ENCODE measurements around the gene ARL8B.
"Not testable (repeated sequence)": the region's sequence is repeated elsewhere in the genome, so short reads cannot be mapped to it uniquely, and the experiment has no call there.

Gene ARL8B

GRCh38 chr3:5095886-5096285, 26.2 kb upstream of the ARL8B start:
- ChIA-PET CTCF (no interaction called here), POLR2A (ENCODE audit: low non-redundant PET) (no interaction called here)
- DNase-seq (ENCODE audit: low spot score), result no peak
- TF ChIP-seq CTCF (conservative IDR thresholded peaks at IDR 0.05; ENCODE audit: low read depth), result no peak
- no peak overlapping the region for H3K27ac ChIP-seq

GRCh38 chr3:5096336-5097008, 25.6 kb upstream of the ARL8B start:
- ChIA-PET CTCF (no interaction called here), POLR2A (ENCODE audit: low non-redundant PET) (no interaction called here)
- no peak for DNase-seq (ENCODE audit: low spot score)
- no peak for TF ChIP-seq CTCF (conservative IDR thresholded peaks at IDR 0.05; ENCODE audit: low read depth)
- no peak overlapping the region for H3K27ac ChIP-seq

GRCh38 chr3:5098346-5098745, 23.7 kb upstream of the ARL8B start:
- no peak for DNase-seq (ENCODE audit: low spot score)
- TF ChIP-seq CTCF (conservative IDR thresholded peaks at IDR 0.05; ENCODE audit: low read depth), result no peak
- ChIA-PET CTCF (no interaction called here), POLR2A (ENCODE audit: low non-redundant PET) (no interaction called here)
- no peak overlapping the region for H3K27ac ChIP-seq

GRCh38 chr3:5102532-5102931, 19.6 kb upstream of the ARL8B start:
- H3K27ac ChIP-seq, result no peak overlapping the region
- DNase-seq (ENCODE audit: low spot score), result no peak
- POLR2A ChIA-PET (ENCODE audit: low non-redundant PET), result no interaction called here
- no peak for TF ChIP-seq CTCF (conservative IDR thresholded peaks at IDR 0.05; ENCODE audit: low read depth)
- CTCF ChIA-PET, result no interaction called here

- TF ChIP-seq CTCF (conservative IDR thresholded peaks at IDR 0.05; ENCODE audit: low read depth), result no peak
- DNase-seq (ENCODE audit: low spot score), result no peak
- H3K27ac ChIP-seq, result no peak overlapping the region
- ChIA-PET POLR2A (ENCODE audit: low non-redundant PET) (no interaction called here), CTCF (no interaction called here)
Observed at GRCh38 chr3:5103743-5104142, 18.3 kb upstream of the ARL8B start.

GRCh38 chr3:5105050-5105449, 17.0 kb upstream of the ARL8B start:
- POLR2A ChIA-PET (ENCODE audit: low non-redundant PET), result no interaction called here
- no peak for DNase-seq (ENCODE audit: low spot score)
- TF ChIP-seq CTCF (conservative IDR thresholded peaks at IDR 0.05; ENCODE audit: low read depth), result no peak
- no peak overlapping the region for H3K27ac ChIP-seq
- CTCF ChIA-PET, result no interaction called here

GRCh38 chr3:5106371-5106770, 15.7 kb upstream of the ARL8B start:
- CTCF ChIA-PET; DNase-seq (ENCODE audit: low spot score); POLR2A ChIA-PET (ENCODE audit: low non-redundant PET); H3K27ac ChIP-seq: not testable (repeated sequence)

- CTCF ChIA-PET; POLR2A ChIA-PET (ENCODE audit: low non-redundant PET); DNase-seq (ENCODE audit: low spot score); H3K27ac ChIP-seq: not testable (repeated sequence)
Observed at GRCh38 chr3:5106933-5107334, 15.2 kb upstream of the ARL8B start.
